Omental fat pad (tissue), 4 donors: ENCODE measurements around the gene TEX14. TPM values are rescaled to one million over a fixed set of nuclear protein-coding genes. Genes with fewer than 3 reads are reported as not detected.
"Not testable (repeated sequence)": the region's sequence is repeated elsewhere in the genome, so short reads cannot be mapped to it uniquely, and the experiment has no call there.

ENCODE experiments used
- ATAC-seq: fragments of 150-250 bp; one replicate; pipeline ENCODE4 v1.9.1; 2016; ENCODE audit warnings: mild to moderate bottlenecking, moderate library complexity; ENCODE audit not compliant: low FRiP score
- DNase-seq: peaks from one replicate; pipeline ENCODE4 v3.0.0-alpha.2; 2019; ENCODE audit warnings: low spot score
- total RNA-seq, 4 donors: library from RNA; depleted of rRNA; stranded (reverse); fragments of >200 nt; gene quantifications; one replicate each; pipeline ENCODE4 v1.1.0, GENCODE V29; 2016
- TF ChIP-seq, protein P1 (sequence below), 3 donors: fragments of 450-650 bp; IDR thresholded peaks; one replicate each; pipeline ENCODE4 v1.5.1; 2016 to 2017; ENCODE audit warnings: antibody characterized with exemption in 3 of 3, mild to moderate bottlenecking in 3 of 3, moderate library complexity in 2 of 3

The TEX14 gene
- total RNA-seq, 4 donors from 2014 or later = 0.19 to 1.3 (median 0.39) TPM

DNA sequence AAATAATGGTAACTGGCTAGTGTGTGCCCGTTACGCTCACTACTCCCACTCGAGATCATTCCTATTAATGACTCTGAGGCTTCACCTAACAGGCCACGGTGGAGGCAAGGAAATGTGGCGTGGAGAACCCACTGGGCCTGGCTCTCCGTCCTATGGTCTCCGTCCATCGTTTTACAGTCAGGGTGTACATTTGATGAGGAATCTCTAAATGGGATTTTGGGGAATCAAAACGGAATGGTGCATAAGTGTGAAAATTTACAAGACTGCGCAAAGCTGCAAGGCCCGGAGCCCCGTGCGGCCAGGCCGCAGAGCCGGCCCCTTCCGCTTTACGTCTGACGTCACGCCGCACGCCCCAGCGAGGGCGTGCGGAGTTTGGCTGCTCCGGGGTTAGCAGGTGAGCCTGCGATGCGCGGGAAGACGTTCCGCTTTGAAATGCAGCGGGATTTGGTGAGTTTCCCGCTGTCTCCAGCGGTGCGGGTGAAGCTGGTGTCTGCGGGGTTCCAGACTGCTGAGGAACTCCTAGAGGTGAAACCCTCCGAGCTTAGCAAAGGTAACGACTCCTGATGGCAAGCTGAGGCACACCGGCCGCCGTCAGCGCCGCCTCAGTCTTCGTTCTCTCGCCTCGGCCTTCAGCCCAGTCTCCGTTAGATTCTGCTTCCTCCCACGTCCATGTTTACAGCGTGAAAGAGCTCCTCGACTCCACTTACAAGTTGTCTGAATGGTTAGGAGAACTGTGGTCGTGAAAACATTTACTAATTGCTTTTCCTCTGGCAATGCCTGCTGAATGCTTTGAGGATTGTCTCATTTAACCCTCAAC is 602 bp upstream of the TEX14 start, which contains the start of gene RAD51C:
Gene RAD51C (plus strand): TSS at position 364 of the 817 bp plus-strand sequence. CDS start 42 bp downstream, at position 406.
- TF ChIP-seq, protein P1, sequence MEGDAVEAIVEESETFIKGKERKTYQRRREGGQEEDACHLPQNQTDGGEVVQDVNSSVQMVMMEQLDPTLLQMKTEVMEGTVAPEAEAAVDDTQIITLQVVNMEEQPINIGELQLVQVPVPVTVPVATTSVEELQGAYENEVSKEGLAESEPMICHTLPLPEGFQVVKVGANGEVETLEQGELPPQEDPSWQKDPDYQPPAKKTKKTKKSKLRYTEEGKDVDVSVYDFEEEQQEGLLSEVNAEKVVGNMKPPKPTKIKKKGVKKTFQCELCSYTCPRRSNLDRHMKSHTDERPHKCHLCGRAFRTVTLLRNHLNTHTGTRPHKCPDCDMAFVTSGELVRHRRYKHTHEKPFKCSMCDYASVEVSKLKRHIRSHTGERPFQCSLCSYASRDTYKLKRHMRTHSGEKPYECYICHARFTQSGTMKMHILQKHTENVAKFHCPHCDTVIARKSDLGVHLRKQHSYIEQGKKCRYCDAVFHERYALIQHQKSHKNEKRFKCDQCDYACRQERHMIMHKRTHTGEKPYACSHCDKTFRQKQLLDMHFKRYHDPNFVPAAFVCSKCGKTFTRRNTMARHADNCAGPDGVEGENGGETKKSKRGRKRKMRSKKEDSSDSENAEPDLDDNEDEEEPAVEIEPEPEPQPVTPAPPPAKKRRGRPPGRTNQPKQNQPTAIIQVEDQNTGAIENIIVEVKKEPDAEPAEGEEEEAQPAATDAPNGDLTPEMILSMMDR (IDR thresholded peaks at IDR 0.05) = no peak

DNA sequence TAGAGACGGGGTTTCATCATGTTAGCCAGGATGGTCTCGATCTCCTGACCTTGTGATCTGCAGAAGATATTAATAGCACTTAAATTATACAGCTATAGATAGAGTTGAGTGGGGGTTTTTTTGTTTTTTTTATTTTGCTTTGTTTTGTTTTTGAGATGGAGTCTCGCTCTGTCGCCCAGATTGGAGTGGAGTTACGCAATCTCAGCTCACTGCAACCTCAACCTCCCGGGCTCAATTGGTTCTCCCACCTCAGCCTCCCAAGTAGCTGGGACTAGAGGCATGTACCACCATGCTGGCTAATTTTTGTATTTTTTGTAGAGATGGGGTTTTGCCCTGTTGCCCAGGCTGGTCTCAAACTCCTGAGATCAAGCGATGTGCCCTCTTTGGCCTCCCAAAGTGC is 1.8 kb downstream of the TEX14 start:
- not testable (repeated sequence) for ATAC-seq

More for the DNA sequence above, 602 bp upstream of the TEX14 start, which contains the start of gene RAD51C:
- DNase-seq (peak; percentile 36), ATAC-seq (peak; percentile 89)

DNA sequence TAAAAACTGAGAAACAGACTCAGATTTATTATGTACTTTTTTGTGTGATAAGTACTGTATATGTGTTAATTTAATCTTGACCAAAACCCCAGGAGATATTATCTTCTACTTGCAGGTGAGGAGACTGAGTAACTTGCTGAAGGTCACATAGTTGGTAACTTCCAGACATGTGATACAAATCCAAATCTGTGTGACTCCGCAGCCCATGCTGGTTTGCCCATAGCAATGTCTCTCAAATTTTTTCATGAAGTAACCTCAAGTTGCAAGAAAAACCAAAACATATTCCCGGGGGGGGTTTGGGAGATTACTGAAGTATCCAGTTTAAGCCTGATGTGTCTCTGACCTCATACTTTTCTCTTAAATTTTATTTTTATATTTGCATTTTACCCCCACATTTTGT is 3.3 kb downstream of the TEX14 start:
- DNase-seq (no peak), ATAC-seq (no peak)
- TF ChIP-seq, protein P1 (IDR thresholded peaks at IDR 0.05) = no peak

More for the DNA sequence above, 1.8 kb downstream of the TEX14 start:
- DNase-seq = not testable (repeated sequence)

DNA sequence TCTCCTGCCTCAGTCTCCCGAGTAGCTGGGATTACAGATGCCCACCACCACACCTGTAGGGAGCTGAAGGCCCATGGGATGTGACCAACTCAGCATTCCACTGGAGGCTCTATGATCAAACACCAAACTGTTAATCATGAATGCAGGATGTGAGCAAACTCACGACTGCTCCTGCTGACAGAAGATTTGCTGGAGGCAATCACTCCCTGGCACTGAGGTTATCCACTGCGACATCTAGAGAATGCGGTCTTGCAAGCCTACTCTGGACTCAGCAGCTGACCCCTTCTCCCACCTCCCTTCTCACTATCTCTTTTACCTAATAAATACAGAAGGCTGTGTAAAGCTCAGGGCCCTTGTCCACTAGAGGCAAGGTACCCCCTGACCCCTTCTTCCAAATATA is 4.9 kb downstream of the TEX14 start:
- no peak for ATAC-seq
- DNase-seq = no peak
- TF ChIP-seq, protein P1 (IDR thresholded peaks at IDR 0.05) = no peak

DNA sequence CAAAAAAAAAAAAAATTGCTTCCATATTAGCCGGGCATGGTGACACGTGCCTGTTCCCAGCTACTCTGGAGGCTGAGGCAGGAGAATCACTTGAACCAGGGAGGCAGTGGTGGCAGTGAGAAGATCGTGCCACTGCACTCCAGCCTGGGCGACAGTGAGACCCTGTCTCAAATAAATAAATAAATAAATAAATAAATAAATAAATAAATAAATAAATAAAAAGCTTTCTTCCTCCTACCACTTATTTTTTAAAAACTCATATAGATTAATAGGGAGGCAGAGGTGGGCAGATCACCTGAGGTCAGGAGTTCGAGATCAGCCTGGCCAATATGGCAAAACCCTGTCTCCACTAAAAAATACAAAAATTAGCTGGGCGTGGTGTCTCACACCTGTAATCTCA is 7.4 kb downstream of the TEX14 start:
- DNase-seq, ATAC-seq: not testable (repeated sequence)

DNA sequence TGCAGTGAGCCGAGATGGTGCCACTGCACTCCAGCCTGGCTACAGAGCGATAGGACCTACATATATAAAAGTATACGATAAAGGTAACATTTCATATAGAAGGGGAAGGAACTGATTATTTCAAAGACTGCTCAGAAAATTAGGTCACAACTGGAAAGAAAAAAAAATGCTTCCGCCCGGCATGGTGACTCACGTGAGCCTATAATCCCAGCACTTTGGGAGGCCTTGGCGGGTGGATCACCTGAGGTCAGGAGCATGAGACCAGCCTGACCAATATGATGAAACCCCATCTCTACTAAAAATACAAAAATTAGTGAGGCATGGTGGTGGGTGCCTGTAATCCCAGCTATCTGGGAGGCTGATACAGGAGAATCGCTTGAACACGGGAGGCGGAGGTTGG is 7.8 kb downstream of the TEX14 start:
- ATAC-seq (no peak), DNase-seq (no peak)
- TF ChIP-seq, protein P1 (IDR thresholded peaks at IDR 0.05) = no peak

DNA sequence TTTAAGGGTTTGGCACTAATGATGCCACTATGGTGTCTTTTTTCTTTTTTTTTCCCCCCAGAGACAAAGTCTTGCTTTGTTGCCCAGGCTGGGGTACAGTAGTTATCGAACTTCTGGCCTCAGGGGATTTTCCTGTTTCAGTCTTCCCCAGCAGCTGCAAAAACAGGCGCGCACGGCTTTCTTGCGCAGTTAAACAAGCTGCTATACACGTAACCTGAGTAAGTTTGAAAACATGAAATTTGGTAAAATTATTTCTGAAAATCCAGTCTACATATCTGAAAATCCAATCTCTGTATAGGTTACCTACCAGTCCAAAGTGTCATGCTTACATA is 11.8 kb downstream of the TEX14 start:
- TF ChIP-seq, protein P1 (IDR thresholded peaks at IDR 0.05) = no peak
- ATAC-seq = no peak
- no peak for DNase-seq

DNA sequence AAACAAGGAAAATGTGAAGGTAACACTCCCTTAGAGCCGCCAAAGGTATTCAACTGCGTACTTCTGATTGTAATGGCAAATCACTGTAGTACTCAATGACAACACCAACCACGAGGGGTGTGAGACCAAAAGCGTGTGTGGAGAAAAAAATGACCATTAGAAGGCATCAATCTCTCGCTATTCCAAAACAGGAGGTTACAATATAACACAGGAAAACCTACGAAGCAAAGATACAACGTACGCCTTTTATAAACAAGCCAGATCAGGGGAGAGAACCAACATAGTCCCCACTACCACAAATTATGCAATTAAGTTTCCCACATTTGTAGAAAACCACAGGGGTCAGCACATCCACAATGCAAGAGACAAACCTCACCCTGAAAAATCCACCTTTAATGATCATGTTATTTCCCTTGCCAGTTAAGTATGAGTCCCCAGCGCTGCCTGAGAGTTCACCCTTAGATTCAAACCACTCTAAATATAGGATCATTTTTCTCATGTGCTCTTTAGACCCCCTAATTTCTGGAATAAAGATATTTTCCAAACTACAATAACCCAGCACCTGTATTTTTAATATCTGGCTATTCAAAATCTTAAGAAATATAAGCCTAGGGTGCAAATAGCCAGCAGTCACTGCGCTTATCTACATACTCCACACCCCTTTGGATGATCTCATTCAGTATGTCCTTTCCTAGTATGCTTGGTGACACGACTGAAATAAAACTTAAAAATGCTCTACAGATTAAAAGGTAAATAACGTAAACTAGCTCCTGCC is 12.4 kb downstream of the TEX14 start:
- TF ChIP-seq, protein P1 (IDR thresholded peaks at IDR 0.05) = no peak
- no peak for ATAC-seq
- no peak for DNase-seq

DNA sequence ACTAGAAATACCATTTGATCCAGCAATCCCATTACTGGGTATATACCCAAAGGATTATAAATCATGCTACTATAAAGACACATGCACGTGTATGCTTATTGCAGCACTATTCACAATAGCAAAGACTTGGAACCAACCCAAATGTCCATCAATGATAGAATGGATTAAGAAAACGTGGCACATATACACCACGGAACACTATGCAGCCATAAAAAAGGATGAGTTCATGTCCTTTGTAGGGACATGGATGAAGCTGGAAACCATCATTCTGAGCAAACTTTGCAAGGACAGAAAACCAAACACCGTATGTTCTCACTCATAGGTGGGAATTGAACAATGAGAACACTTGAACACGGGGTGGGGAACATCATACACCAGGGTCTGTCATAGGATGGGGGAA is 13.6 kb downstream of the TEX14 start:
- DNase-seq, ATAC-seq: not testable (repeated sequence)
